T1000 (cell line): ENCODE measurements around the gene BCL11A.
A peak's percentile ranks its signal among the peaks of the same experiment; 100 is the strongest.
"Not testable (repeated sequence)": the region's sequence is repeated elsewhere in the genome, so short reads cannot be mapped to it uniquely, and the experiment has no call there.

Experiments
- DNase-seq: peaks from one replicate; lab custom pipeline; 2025; ENCODE audit warnings: mixed read lengths; lab: John Stamatoyannopoulos, UW

BCL11A gene

GRCh38 chr2:60432035-60432601 is 121.3 kb downstream of the BCL11A start:
- no peak for DNase-seq

- DNase-seq, result no peak
Observed at GRCh38 chr2:60429681-60430080, 123.8 kb downstream of the BCL11A start.

DNA sequence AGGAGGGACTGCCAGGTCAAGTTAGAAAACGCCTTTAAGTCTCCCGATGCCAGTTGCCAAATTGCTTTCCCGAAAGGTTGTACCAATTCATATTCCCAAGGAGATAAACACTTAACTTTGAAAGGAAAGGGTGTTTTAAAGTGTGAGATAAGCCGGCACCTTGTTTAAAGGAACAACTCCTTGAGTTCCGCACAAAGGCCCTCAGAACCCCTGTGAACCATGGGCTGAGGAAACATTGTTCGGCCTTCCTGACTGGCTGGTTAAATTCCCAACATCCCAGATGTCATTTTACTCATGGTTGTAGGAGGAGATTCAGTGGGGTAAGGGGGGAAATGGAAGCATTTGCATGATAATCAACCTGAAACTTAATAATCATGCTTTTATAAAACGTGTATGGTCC is 126.6 kb downstream of the BCL11A start:
- DNase-seq, result no peak

DNA sequence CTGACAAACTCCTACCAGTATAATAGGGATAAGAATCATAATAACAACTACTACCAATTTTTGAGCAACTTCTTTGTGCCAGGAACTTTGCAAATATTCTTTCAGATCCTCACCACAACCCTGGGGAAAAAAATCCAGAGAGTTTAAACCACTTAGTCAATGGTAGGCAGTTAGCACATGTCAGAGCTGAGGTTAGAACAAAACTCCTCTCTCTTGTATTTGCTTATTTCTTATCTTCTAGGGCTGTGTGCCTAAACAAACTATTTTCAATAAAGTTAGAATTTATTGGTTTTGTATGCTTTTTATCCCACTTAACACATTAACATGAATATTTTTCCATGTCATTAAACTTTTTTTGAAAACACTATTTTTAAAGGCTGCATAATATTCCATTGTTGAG is 127.1 kb downstream of the BCL11A start:
- DNase-seq, result no peak

DNA sequence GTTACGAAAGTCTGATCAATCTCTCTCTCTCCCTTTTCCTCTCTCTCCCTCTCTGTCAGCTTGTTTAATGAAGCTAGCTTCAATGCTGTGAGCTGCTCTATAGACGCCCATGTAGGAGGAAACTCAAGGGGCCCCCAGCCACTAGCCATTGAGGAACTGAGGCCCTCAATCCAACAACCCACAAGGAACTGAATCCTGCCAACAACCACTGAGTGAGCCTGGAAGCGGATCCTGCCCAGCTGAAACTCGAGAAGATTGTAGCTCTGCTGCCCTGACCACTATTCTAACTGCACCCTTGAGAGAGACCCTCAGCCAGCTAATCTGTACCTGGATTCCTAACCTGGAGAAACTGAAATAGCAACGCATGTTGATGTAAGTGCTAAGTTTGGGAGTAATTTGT is 129.2 kb downstream of the BCL11A start:
- DNase-seq, result no peak

DNA sequence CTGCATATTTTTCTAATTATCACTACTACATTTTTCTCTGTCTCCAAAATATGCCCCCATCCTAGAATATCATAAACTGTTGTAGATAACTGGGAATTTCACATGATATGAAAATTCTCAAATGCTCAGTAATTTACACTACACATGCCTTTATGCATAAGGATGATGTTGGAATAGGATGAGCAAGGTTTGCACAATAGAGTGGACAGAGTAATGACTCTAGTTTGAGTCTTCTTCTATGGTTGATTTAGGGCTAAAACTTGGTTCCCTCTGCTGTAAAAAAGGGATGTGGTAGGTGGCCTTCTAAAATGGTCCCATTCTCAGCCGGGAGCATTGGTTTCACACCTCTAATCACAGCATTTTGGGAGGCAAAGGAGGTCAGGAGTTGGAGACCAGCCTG is 129.9 kb downstream of the BCL11A start:
- no peak for DNase-seq

DNA sequence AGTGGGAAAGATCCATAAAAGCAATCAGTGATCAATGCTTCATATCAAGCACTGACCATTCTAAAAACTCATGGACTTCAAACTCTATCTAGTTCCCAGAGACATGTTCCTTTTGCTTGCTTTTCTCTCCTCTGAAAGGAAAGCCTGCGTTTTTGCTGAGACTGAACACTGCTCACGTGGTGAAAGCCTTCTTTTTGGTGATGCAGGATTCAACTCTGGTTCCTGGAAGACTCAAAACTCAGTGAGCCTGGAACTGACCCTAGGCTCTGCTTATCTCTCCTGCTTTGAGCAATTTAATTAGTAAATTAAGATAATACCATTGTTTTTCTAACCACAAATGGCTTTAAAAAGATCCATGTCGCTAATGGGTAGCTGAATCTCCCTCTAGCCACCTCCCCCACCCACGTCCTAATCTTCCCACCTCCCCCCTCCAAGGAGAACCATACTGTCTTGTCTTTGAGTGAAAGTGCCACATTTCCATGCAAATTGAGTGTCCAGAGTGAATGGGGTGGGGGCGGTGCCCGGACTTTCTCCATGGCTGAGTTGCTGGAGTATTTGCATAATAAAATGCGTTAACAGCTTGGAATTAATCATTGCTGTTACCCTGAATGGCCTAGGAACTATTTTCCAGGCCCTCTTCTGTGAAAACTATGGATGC is 130.5 kb downstream of the BCL11A start:
- no peak for DNase-seq

- DNase-seq, result not testable (repeated sequence)
Observed at GRCh38 chr2:60417210-60417609, 136.2 kb downstream of the BCL11A start.

- no peak for DNase-seq
Observed at GRCh38 chr2:60416221-60417008, 137.0 kb downstream of the BCL11A start.

DNA sequence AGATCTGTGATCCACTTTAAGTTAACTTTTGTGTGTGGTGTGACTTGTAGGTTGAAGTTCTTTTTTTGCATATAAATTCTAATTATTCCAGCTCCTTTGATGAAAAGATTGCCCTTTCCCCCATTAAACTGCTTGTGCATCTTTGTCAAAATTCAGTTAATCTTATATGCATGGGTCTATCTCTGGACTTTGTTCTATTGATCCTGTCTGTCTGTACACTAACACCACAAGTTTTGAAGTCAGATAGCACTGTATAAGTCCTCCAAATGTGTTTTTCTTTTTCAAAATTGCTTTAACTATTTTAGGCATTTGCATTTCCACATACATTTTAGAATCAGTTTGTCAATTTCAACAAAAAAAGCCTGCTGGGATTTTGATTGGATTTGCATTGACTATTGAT is 137.6 kb downstream of the BCL11A start:
- no peak for DNase-seq

DNA sequence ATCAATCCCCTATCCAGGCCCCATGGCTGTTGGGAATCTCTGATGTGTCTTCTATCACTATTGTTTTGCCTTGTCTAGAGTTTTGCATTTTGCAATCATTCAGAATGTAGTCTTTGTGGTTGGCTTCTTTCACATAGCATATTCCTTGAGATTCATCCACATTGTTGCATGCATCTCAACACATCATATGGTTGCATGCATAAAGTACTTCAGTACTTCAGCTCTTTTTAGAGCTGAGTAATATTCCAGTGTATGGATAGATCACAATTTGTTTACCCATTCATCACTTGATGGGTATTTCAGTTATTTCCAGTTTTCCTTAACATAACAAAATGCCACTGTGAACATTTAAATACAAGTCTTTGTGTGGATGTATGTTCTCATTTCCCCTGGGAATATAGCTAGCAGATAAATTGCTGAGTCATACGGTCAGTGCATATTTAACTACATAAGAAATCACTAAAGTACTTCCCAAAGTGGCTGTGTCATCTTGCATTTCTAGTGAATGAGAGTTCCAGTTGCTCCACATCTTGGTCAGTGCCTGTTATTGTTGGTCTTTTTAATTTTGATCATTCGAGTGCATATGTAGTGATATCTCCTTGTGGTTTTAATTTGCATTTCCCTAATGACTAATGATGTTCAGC is 138.8 kb downstream of the BCL11A start:
- peak; percentile 26 for DNase-seq

DNA sequence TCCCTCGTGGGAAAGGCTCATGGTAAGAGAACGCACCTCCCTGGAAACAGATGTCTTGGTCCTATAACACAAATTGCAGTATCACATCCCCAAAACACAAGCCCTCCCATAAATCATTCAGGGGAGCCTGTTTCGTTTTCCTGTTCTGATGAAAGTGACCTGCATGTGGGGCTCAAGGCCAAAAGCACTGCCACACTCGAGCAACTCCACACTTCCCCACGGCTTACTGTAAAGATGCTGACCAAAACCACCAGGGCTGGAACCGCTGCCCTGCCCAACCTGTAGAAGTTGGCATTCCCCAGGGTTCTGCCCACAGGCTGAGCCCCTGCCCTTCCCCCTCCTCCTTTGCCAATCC is 139.7 kb downstream of the BCL11A start:
- DNase-seq, result no peak

- DNase-seq, result no peak
Observed at GRCh38 chr2:60413069-60413813, 140.2 kb downstream of the BCL11A start.

DNA sequence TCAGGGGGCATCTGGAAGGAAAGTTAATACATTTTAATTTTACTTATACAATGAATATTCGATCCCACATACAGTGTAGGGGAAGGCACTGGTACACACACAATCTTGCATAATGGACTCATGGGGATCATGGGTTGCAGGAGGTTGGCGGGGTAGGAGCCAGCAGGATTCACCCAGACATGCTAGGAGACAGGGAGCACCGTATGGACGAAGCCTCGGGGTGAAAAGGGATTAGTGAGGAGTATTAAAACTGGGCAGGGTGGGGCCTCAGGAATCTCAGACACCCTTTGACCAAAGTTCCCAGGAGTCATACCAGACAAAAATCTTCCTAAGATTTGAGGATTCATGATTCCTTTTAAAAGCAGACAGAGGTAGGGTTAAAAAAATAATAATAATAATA is 140.8 kb downstream of the BCL11A start:
- no peak for DNase-seq

GRCh38 chr2:60412027-60412426 is 141.4 kb downstream of the BCL11A start:
- no peak for DNase-seq

DNA sequence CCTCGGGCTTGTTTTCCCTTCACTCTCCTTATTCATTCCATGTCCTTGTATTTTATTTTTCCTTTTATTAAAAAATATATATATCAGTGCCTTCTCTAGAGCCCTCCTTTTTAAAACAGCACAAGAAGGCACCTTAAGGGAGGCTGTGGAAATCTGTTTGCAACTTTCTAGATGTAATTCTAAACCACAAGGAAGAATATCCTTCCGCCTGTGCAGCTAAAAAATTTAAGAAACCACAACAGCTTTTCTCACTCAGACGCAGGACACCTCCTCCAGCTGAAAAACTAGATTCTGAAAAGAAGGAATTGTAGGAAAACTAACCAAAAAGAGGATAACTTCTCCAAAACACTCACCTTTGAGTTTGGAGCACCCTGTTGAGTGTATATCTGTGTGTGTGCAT is 142.2 kb downstream of the BCL11A start:
- no peak for DNase-seq

GRCh38 chr2:60410456-60411146 is 142.9 kb downstream of the BCL11A start:
- no peak for DNase-seq

- no peak for DNase-seq
Observed at GRCh38 chr2:60409531-60409871, 144.0 kb downstream of the BCL11A start.

DNA sequence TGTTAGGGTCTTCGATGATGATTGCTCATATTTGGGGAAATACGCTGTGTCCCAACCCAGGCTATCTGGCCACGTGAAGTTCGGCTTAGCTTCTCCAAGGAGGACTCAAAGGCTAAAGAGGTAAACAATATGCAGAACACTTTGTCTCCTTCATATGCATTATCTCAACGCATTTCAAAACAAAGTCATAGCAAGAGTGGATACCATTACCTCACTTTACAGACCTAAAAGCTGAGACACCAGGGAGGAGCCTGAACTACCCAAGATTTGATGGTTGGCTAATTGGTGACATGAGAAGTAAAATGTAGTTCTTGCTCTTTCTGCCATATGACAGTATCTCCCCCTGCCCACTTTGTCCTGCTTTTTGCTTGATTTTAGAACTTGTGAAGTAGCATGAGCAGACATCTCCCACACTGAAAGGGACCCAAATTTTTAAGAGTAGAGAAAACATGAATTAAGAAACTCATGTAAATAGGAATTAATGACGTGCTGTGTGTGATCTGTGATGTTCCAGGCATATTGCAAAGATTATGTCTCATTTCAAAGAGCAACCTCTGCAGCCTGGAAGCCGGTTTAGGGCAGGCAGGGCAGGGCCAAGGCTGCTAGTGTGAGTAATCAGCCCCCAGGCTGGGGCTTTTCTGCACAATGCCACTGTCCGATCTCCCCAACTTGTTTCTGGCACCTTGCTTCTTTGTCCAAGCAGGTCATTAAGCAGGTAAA is 144.5 kb downstream of the BCL11A start:
- DNase-seq, result no peak

- no peak for DNase-seq
Observed at GRCh38 chr2:60408207-60408606, 145.2 kb downstream of the BCL11A start.

- DNase-seq, result no peak
Observed at GRCh38 chr2:60407398-60407797, 146.1 kb downstream of the BCL11A start.
